SKM-1 (cell line): ENCODE results near the gene TTLL12.

Experiments used
- DNase-seq: peaks from one replicate; lab custom pipeline; 2025; ENCODE audit not compliant: unreplicated experiment; lab: John Stamatoyannopoulos, UW

The TTLL12 gene

GRCh38 chr22:43216738-43217137 lies 29.8 kb upstream of the TTLL12 start:
- no peak for DNase-seq

GRCh38 chr22:43213962-43214361 lies 27.0 kb upstream of the TTLL12 start:
- no peak for DNase-seq

GRCh38 chr22:43213051-43213450 lies 26.1 kb upstream of the TTLL12 start:
- DNase-seq: no peak

- no peak for DNase-seq
Measured at GRCh38 chr22:43212434-43212952, 25.6 kb upstream of the TTLL12 start.

GRCh38 chr22:43211941-43212433 lies 25.1 kb upstream of the TTLL12 start:
- no peak for DNase-seq

GRCh38 chr22:43210631-43211515 lies 23.9 kb upstream of the TTLL12 start:
- DNase-seq: no peak

GRCh38 chr22:43209971-43210370 lies 23.0 kb upstream of the TTLL12 start:
- DNase-seq: no peak

- no peak for DNase-seq
Measured at GRCh38 chr22:43209523-43209890, 22.6 kb upstream of the TTLL12 start.

GRCh38 chr22:43208703-43209522 lies 22.0 kb upstream of the TTLL12 start:
- DNase-seq: no peak

- DNase-seq: no peak
Measured at GRCh38 chr22:43207849-43208702, 21.1 kb upstream of the TTLL12 start.

- DNase-seq: no peak
Measured at GRCh38 chr22:43207386-43207785, 20.5 kb upstream of the TTLL12 start.

GRCh38 chr22:43206509-43207161 lies 19.7 kb upstream of the TTLL12 start:
- no peak for DNase-seq

GRCh38 chr22:43205748-43206508 lies 19.0 kb upstream of the TTLL12 start:
- DNase-seq: no peak

- no peak for DNase-seq
Measured at GRCh38 chr22:43205261-43205691, 18.3 kb upstream of the TTLL12 start.

- no peak for DNase-seq
Measured at GRCh38 chr22:43203471-43203981, 16.6 kb upstream of the TTLL12 start.

GRCh38 chr22:43202756-43203410 lies 15.9 kb upstream of the TTLL12 start:
- no peak for DNase-seq

GRCh38 chr22:43202326-43202725 lies 15.4 kb upstream of the TTLL12 start:
- no peak for DNase-seq

- no peak for DNase-seq
Measured at GRCh38 chr22:43201486-43202219, 14.7 kb upstream of the TTLL12 start.
